ENCODE data around the gene TRIM67.

TRIM67 gene

GRCh38 chr1:231139659-231140654, 21.9 kb upstream of the TRIM67 start:
- H3K4me3 ChIP-seq (ENCODE audit: low read depth, low read length) = no peak overlapping the region
- TF ChIP-seq CTCF (IDR thresholded peaks at IDR 0.05; ENCODE audit: low read depth, low read length, missing control alignments) = no peak
- no peak for DNase-seq (ENCODE audit: low read depth)

GRCh38 chr1:231144416-231145193, 17.3 kb upstream of the TRIM67 start:
- no peak overlapping the region for H3K4me3 ChIP-seq (ENCODE audit: low read depth, low read length)
- no peak for TF ChIP-seq CTCF (IDR thresholded peaks at IDR 0.05; ENCODE audit: low read depth, low read length, missing control alignments)
- no peak for DNase-seq (ENCODE audit: low read depth)

GRCh38 chr1:231147896-231148295, 14.0 kb upstream of the TRIM67 start:
- H3K4me3 ChIP-seq (ENCODE audit: low read depth, low read length) = no peak overlapping the region
- no peak for DNase-seq (ENCODE audit: low read depth)
- no peak for TF ChIP-seq CTCF (IDR thresholded peaks at IDR 0.05; ENCODE audit: low read depth, low read length, missing control alignments)

GRCh38 chr1:231151811-231152210, 10.0 kb upstream of the TRIM67 start:
- TF ChIP-seq CTCF (IDR thresholded peaks at IDR 0.05; ENCODE audit: low read depth, low read length, missing control alignments) = no peak
- DNase-seq (ENCODE audit: low read depth) = no peak
- H3K4me3 ChIP-seq (ENCODE audit: low read depth, low read length) = no peak overlapping the region

- DNase-seq (ENCODE audit: low read depth) = no peak
- no peak for TF ChIP-seq CTCF (IDR thresholded peaks at IDR 0.05; ENCODE audit: low read depth, low read length, missing control alignments)
- no peak overlapping the region for H3K4me3 ChIP-seq (ENCODE audit: low read depth, low read length)
Measured at GRCh38 chr1:231153726-231154125, 8.1 kb upstream of the TRIM67 start.

- no peak for DNase-seq (ENCODE audit: low read depth)
- TF ChIP-seq CTCF (IDR thresholded peaks at IDR 0.05; ENCODE audit: low read depth, low read length, missing control alignments) = no peak
- no peak overlapping the region for H3K4me3 ChIP-seq (ENCODE audit: low read depth, low read length)
Measured at GRCh38 chr1:231155808-231156207, 6.0 kb upstream of the TRIM67 start.
